ENCODE data around the gene AZIN2.

Gene AZIN2

DNA sequence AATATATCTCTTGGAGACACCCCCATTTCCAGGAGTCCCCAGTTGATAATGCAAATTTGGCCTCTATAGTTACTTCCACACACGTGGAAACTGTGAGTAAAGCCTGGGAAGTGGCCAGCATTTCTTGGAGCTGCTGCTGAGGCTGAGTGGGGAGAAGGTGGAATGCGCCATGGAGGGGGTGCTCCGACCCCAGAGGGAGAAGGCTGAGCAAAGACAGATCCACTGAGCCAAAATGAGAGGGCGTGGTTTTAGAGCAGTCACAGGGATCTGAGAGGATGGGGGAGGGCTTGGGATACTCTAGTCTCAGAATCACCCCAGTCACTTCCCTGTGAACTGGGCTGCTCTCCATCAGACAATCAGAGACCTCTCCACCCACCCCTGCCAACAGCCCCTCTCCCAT is 62.2 kb downstream of the AZIN2 start:
- no peak overlapping the region for H3K4me3 ChIP-seq (ENCODE audit: low read depth, low read length)
- DNase-seq (ENCODE audit: low read depth): no peak

- H3K4me3 ChIP-seq (ENCODE audit: low read depth, low read length): no peak overlapping the region
- no peak for DNase-seq (ENCODE audit: low read depth)
These were observed 62.7 kb downstream of the AZIN2 start for GRCh38 chr1:33143698-33144097.

DNA sequence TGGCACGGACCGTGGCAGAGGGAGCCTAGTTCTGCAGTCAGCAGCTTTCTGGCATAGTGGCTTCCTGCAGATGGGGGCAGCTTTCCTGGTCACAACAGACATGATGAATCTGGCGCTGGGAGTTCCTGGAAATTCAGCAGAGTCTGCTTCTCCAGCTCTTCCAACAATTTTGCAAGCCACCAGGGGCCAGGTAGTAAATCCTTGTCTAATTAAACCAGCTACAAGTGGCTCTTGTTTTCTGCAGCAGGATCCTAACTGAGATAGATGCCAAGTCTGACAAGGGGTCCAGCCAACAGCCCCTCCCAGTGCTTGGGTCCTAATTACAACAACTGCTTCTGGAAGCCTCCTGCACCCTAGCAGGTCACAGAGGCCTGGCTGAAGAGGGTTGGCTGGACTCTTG is 65.0 kb downstream of the AZIN2 start:
- no peak overlapping the region for H3K4me3 ChIP-seq (ENCODE audit: low read depth, low read length)
- no peak for DNase-seq (ENCODE audit: low read depth)

DNA sequence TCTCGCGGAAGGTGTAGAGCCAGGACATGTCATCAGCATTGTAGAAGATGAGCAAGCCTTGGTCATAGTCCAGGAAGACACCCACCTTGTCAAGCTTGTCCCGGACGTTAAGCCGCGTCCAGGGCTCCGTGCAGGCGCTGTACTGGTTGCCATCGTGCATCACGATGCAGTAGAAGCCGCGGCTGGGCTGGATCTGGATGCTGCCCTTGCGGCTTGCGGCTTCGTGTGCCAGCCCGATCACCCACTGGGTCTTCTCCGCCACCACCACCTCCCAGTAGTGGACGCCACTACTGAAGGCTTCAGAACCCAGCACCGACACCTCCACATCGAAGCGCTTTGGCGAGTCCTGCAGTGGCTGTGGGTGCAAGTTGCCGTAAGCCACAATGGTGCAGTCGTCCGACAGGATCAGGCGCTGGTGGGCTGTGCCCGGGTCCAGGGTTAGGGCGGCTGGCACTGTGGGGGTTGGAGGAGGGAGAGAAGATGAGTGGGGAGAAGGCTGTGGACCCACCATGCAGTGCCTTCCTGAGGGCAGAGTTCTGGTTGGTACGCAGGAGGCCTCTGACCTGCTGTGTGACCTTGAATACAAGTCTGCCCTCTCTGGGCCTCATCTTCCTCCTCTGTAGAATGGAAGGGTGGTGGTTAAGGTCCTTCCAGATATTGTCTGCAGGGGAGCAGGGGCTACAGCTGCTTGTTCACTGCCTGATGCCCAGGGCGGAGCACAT is 66.5 kb downstream of the AZIN2 start:
- H3K4me3 ChIP-seq (ENCODE audit: low read depth, low read length): no peak overlapping the region
- DNase-seq (ENCODE audit: low read depth): no peak

DNA sequence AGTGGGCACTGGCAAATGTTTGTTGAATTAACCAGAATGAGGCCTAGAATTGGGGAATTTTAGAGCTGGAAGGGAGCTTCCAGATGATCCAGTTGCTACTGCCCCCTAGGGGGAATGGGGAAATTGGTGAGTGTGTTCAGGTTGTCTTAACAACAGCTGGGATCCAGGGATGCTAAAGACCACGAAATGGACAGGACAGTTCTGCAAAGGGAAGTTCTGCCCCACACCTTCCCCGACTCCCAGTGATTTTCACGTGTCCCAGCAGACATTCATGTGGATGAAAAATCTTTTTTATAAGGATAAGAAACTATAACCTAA is 67.0 kb downstream of the AZIN2 start:
- no peak overlapping the region for H3K4me3 ChIP-seq (ENCODE audit: low read depth, low read length)
- no peak for DNase-seq (ENCODE audit: low read depth)

DNA sequence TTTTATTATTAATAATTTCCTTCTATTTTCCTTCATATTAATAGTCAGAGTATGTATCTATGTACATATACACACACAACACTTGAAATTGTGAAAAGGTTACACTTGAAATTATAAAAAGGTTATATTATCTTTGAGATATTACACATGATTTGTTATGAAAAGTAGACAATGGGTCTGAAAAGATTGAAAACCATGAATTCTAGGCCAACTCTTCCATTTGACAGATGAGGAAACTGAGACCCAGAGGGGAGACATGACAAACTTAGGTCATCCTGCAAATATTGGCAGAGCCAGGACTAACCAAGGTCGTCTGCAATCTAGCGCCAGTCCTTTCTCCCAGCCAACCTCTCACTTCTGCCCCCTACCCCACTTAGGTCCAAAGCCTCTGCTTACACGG is 67.7 kb downstream of the AZIN2 start:
- no peak overlapping the region for H3K4me3 ChIP-seq (ENCODE audit: low read depth, low read length)
- DNase-seq (ENCODE audit: low read depth): no peak

DNA sequence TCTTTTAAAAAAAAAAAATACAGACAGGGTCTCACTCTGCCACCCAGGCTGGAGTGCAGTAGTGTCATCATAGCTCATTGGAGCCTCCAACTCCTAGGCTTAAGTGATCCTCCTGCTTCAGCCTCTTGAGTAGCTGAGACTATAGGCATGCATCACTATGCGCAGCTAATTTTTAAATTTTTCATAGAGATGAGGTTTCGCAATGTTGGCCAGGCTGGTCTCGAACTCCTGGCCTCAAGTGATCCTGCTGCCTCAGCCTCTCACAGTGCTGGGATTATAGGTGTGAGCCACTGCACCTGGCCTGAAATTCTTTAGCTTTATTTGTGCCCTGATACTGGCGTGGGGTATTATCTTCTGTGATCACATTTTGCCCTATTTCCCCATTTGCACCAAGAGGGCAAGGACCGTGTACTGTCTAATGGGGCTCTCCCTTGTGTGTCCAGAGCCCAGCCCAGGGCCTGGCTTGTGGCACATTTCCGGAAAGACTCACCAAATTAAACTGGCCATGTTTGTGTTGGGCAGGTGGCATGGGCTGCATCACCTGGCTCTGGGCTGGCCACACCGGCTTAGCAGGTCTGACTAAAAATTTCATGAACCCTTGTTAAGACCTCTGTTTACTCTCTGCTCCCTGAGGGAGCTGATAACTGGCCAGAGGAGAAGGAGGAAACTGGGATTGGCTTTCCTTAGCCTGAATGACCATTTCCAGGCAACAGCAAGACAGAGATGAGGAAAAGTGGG is 68.7 kb downstream of the AZIN2 start:
- H3K4me3 ChIP-seq (ENCODE audit: low read depth, low read length): no peak overlapping the region
- DNase-seq (ENCODE audit: low read depth): no peak

- no peak for DNase-seq (ENCODE audit: low read depth)
- H3K4me3 ChIP-seq (ENCODE audit: low read depth, low read length): no peak overlapping the region
These were observed 69.6 kb downstream of the AZIN2 start for GRCh38 chr1:33150522-33150921.

DNA sequence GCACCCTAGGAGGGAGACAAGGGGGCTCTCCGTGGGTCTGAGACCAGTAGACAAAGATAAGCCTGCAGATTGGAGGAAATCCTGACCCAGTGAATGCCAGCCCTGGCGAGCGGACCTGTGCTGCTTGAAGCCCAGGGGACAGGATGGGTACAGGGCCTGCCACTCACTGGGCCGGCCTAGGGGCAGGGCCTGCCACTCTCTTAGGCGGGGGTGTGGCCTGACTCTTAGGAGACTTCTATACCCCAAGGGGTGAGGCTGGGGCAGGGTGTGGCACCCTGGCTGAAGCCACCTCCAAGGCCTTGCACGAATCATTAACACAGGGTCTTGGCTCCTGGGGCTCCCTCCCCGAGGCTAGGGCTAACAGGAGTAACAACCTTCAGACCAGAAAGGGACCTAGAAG is 70.2 kb downstream of the AZIN2 start:
- no peak for DNase-seq (ENCODE audit: low read depth)
- no peak overlapping the region for H3K4me3 ChIP-seq (ENCODE audit: low read depth, low read length)

GRCh38 chr1:33152685-33153432 is 71.9 kb downstream of the AZIN2 start:
- DNase-seq (ENCODE audit: low read depth): peak; percentile 76
- no peak overlapping the region for H3K4me3 ChIP-seq (ENCODE audit: low read depth, low read length)

GRCh38 chr1:33153650-33154049 is 72.7 kb downstream of the AZIN2 start:
- no peak overlapping the region for H3K4me3 ChIP-seq (ENCODE audit: low read depth, low read length)
- DNase-seq (ENCODE audit: low read depth): no peak

GRCh38 chr1:33155877-33156538 is 75.1 kb downstream of the AZIN2 start:
- DNase-seq (ENCODE audit: low read depth): no peak

DNA sequence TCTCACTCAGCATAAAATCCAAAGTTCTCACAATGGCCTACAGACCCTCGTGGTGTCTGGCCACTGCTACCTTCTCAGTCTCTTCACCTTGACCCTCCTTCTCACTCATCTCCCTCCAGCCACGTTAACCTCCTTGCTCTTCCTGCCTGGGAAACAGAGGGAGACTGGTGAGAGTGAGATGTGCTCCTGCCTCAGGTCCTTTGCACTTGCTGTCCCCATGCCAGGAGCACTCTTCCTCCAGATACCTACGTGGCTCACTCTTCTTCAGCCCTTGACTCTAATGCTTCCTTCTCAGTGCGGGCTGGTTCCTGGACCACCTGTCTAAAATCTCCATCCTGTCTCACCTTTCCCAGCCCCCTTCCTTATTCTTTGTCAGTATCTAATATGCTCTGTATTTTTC is 76.2 kb downstream of the AZIN2 start:
- no peak for DNase-seq (ENCODE audit: low read depth)
- no peak overlapping the region for H3K4me3 ChIP-seq (ENCODE audit: low read depth, low read length)

More at GRCh38 chr1:33155877-33156538, 75.1 kb downstream of the AZIN2 start:
- H3K4me3 ChIP-seq (ENCODE audit: low read depth, low read length): no peak overlapping the region

DNA sequence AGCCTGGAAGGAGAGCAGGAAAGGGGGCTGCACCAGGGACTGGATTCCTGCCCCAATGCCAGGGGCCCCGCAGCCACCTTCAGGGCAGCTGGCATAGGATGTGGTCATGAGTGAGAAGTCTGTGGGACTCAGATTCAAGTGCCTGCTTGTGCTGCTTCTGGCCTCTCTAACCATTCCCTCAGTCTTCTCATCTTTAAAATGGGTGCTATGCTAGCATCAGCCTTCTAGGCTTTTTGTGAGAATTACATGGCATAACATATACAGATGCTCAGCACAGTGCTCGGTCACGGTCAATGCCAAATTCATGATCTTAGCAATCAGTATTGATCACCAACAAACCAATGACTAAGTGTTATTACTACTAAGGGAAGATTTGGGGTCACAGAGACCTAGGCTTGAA is 77.4 kb downstream of the AZIN2 start:
- H3K4me3 ChIP-seq (ENCODE audit: low read depth, low read length): no peak overlapping the region
- DNase-seq (ENCODE audit: low read depth): no peak

DNA sequence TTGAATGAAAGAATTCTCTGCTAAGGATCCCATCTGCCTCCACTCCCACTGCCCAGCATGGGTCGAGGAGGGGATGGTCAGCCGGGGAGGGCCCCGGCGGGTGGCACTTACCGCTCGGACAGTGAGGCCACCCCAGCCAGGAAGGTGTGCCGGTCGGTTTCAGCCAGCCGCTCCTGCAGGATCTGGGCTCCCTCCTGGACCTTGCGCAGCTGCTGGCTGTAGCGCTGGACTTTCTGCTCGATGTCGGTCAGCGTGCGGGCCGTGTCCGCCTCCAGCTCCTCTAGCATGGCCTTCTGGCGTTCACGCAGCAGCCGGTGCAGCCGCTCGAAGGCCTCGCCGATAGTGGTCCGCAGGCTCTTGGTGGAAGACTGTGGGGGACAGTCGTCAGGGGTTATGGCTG is 78.6 kb downstream of the AZIN2 start:
- H3K4me3 ChIP-seq (ENCODE audit: low read depth, low read length): no peak overlapping the region
- DNase-seq (ENCODE audit: low read depth): no peak

DNA sequence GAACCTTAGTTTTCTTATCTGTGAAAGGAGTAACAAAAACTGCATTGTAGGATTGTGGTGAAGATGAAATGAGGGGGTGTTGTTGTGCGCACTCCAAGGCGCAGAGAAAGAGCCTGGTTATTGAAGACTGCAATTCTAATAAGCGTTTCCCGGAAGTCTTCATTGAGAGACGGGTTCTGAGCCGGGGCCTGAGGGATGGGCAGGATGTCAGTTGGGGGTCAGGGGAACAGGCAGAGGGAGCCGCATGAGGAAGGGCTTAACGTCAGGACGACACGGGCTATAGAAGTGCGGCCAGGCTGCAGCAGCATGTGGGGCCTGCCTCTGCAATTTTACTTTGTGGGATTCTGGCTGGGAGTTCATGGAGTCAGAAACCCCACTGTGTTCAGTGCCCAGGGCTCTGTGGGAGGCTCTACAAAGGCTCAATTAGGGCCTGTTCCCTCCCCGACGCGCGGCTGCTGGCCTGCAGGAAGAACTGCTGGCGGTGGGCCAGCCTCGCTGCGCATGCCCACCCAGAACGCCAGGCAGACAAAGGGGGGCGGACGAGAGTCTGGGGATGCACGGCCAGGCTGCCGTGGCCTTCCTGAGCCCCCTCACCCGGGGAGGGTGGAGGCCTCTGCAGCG is 80.2 kb downstream of the AZIN2 start:
- DNase-seq (ENCODE audit: low read depth): no peak
- H3K4me3 ChIP-seq (ENCODE audit: low read depth, low read length): no peak overlapping the region

- DNase-seq (ENCODE audit: low read depth): no peak
- H3K4me3 ChIP-seq (ENCODE audit: low read depth, low read length): no peak overlapping the region
These were observed 81.2 kb downstream of the AZIN2 start for GRCh38 chr1:33162141-33162540.

- DNase-seq (ENCODE audit: low read depth): peak; percentile 73
- no peak overlapping the region for H3K4me3 ChIP-seq (ENCODE audit: low read depth, low read length)
These were observed 82.9 kb downstream of the AZIN2 start for GRCh38 chr1:33163621-33164519.

DNA sequence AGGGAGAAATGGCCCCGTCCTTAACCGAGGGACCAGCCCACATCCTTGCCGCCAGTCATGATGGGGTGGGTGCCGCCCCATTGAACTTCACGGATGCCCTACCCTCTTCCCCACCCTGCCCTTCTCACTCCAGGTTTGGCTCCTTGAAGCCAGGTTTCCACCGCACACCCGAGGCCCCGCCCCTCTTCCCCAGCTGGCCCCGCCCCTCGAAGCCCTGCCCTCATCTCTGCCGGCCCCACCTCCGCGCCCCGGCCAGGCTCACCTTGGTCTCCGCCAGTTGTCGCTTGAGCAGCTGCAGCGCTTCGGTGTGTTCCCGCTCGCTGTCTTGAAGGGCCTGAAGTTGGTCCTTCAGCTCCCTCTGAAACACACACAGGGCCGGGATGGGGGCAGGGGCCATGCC is 84.3 kb downstream of the AZIN2 start:
- no peak for DNase-seq (ENCODE audit: low read depth)
- H3K4me3 ChIP-seq (ENCODE audit: low read depth, low read length): no peak overlapping the region
